ENCODE results near the gene FMO1.
"Not testable (repeated sequence)": the region's sequence is repeated elsewhere in the genome, so short reads cannot be mapped to it uniquely, and the experiment has no call there.

FMO1 gene

GRCh38 chr1:171233183-171233582 is 15.1 kb upstream of the FMO1 start:
- no peak for DNase-seq

- not testable (repeated sequence) for DNase-seq
These were observed 12.1 kb upstream of the FMO1 start for GRCh38 chr1:171236231-171236630.

- no peak for DNase-seq
These were observed 4.4 kb upstream of the FMO1 start for GRCh38 chr1:171243878-171244277.

GRCh38 chr1:171245458-171246064 is 2.7 kb upstream of the FMO1 start:
- DNase-seq: peak in 8 of 51 donors; percentile 2 to 21 (median 6)

GRCh38 chr1:171247501-171247900 is 793 bp upstream of the FMO1 start:
- no peak for DNase-seq

- no peak for DNase-seq
These were observed 547 bp downstream of the FMO1 start for GRCh38 chr1:171248841-171249240.

- DNase-seq: no peak
These were observed 2.0 kb downstream of the FMO1 start for GRCh38 chr1:171250263-171250662.

GRCh38 chr1:171251042-171251951 is 3.0 kb downstream of the FMO1 start:
- peak in 10 of 51 donors; percentile 1 to 20 (median 7) for DNase-seq

GRCh38 chr1:171251952-171252300 is 3.6 kb downstream of the FMO1 start:
- DNase-seq: no peak

- no peak for DNase-seq
These were observed 4.2 kb downstream of the FMO1 start for GRCh38 chr1:171252482-171252881.

- no peak for DNase-seq
These were observed 6.6 kb downstream of the FMO1 start for GRCh38 chr1:171254859-171255258.

GRCh38 chr1:171256940-171257606 is 8.8 kb downstream of the FMO1 start:
- no peak for DNase-seq

GRCh38 chr1:171257607-171258076 is 9.3 kb downstream of the FMO1 start:
- no peak for DNase-seq

GRCh38 chr1:171258429-171258828 is 10.1 kb downstream of the FMO1 start:
- DNase-seq: no peak

- no peak for DNase-seq
These were observed 10.6 kb downstream of the FMO1 start for GRCh38 chr1:171258943-171259342.

GRCh38 chr1:171261336-171261735 is 13.0 kb downstream of the FMO1 start:
- DNase-seq: no peak

GRCh38 chr1:171263901-171264300 is 15.6 kb downstream of the FMO1 start:
- no peak for DNase-seq

- DNase-seq: no peak
These were observed 17.4 kb downstream of the FMO1 start for GRCh38 chr1:171265686-171266085.

- DNase-seq: no peak
These were observed 18.6 kb downstream of the FMO1 start for GRCh38 chr1:171266930-171267329.

GRCh38 chr1:171267391-171267790 is 19.1 kb downstream of the FMO1 start:
- DNase-seq: no peak

- DNase-seq: no peak
These were observed 22.5 kb downstream of the FMO1 start for GRCh38 chr1:171270806-171271205.

GRCh38 chr1:171277534-171277933 is 29.2 kb downstream of the FMO1 start:
- no peak for DNase-seq

Data from hypothalamus (tissue), 51 donors.